CD4-positive, CD25-positive, alpha-beta regulatory T cell (primary cell): ENCODE results near the gene DGKB. TPM values are rescaled to one million over a fixed set of nuclear protein-coding genes. Genes with fewer than 3 reads are reported as not detected.

Experiments
- ATAC-seq, 2 donors: fragments of 150-1000 bp; cut with Tn5 transposase; one replicate each; pipeline ENCODE4 v1.10.0; 2021; ENCODE audit warnings: low read depth in 2 of 2, moderate number of reproducible peaks in 2 of 2, moderate library complexity in 1 of 2
- DNase-seq, 3 donors: peaks; one replicate each; pipeline versions ENCODE4 v3.0.0 to v3.0.0-alpha.2; 2012 to 2022; ENCODE audit warnings: mixed read lengths in 1 of 3
- H3K27ac ChIP-seq: one replicate; pipeline ENCODE4 v1.7.0; 2013; ENCODE audit warnings: mild to moderate bottlenecking, low read length; ENCODE audit not compliant: insufficient read depth, poor library complexity, severe bottlenecking
- H3K27me3 ChIP-seq: one replicate; pipeline ENCODE4 v1.7.0; 2013; ENCODE audit warnings: low read length; ENCODE audit not compliant: control insufficient read depth, insufficient read depth
- H3K36me3 ChIP-seq: one replicate; pipeline ENCODE4 v1.7.0; 2013; ENCODE audit warnings: mild to moderate bottlenecking, low read length, moderate library complexity; ENCODE audit not compliant: control insufficient read depth, insufficient read depth
- H3K4me1 ChIP-seq: 2 replicates; pipeline ENCODE4 v1.7.0; 2013; ENCODE audit warnings: mild to moderate bottlenecking, low read length; ENCODE audit not compliant: insufficient read depth, control insufficient read depth, poor library complexity, severe bottlenecking
- H3K4me3 ChIP-seq: one replicate; pipeline ENCODE4 v1.7.0; 2013; ENCODE audit warnings: low read depth, mild to moderate bottlenecking, low read length, moderate library complexity
- H3K9me3 ChIP-seq, 2 experiments: 1 replicate in 1 of 2; 2 replicates in 1 of 2; pipeline ENCODE4 v1.7.0; 2013; ENCODE audit warnings: low read length in 2 of 2, mild to moderate bottlenecking in 1 of 2, moderate library complexity in 1 of 2; ENCODE audit not compliant: control insufficient read depth in 2 of 2
- H3K27ac Mint-ChIP-seq, 3 donors: one replicate each; pipeline ENCODE4 v1.8.0; 2020 to 2022; ENCODE audit warnings: mild to moderate bottlenecking in 3 of 3, mixed read lengths in 3 of 3, moderate library complexity in 2 of 3
- H3K27me3 Mint-ChIP-seq: one replicate; pipeline ENCODE4 v1.8.0; 2022; ENCODE audit warnings: mild to moderate bottlenecking, mixed read lengths
- H3K36me3 Mint-ChIP-seq: one replicate; pipeline ENCODE4 v1.8.0; 2020; ENCODE audit warnings: mixed read lengths
- H3K4me1 Mint-ChIP-seq, 4 donors: one replicate each; pipeline ENCODE4 v1.8.0; 2020 to 2022; ENCODE audit warnings: mixed read lengths in 4 of 4, mild to moderate bottlenecking in 1 of 4
- H3K4me3 Mint-ChIP-seq, 4 donors: one replicate each; pipeline ENCODE4 v1.8.0; 2020 to 2022; ENCODE audit warnings: mild to moderate bottlenecking in 4 of 4, mixed read lengths in 4 of 4, moderate library complexity in 3 of 4
- H3K9me3 Mint-ChIP-seq, 7 donors: one replicate each; pipeline ENCODE4 v1.8.0; 2020 to 2022; ENCODE audit warnings: mixed read lengths in 7 of 7, mild to moderate bottlenecking in 3 of 7, moderate library complexity in 2 of 7
- polyA plus RNA-seq, 4 donors: library from polyadenylated mRNA; unstranded; fragments of 300-500 nt; fragmentation: Illumina TruSeq; gene quantifications; one replicate each; pipeline ENCODE4 v1.2.3, GENCODE V29; 2021
- total RNA-seq: library from RNA; stranded (reverse); gene quantifications from one replicate; pipeline ENCODE4 v1.2.3, GENCODE V29; 2022

Gene DGKB
- total and polyA plus RNA-seq, 5 donors from 2014 or later = not detected

DNA sequence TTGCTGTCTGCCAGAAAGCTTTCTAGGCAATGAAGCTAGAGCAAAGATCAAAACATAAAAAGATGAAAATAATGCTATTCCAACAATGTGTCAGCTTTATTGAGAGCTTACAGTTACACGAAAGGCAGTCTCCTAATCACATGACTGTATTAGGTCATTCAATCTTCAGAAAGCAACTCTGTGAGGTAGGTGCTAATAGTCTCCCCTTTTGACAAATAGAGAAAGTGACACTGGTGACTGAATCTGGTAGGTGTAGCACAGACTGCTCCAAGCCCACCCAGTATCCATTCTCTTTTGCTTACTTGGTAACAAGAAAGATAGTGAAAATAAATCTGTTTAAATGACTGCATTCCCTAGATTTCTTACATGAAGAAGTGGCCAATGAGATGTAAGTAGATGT lies 58.8 kb downstream of the DGKB start:
- Histone ChIP-seq H3K4me3 (no peak overlapping the region), H3K36me3 (no peaks in the 10 kb centered on the region), H3K27me3 (no peaks in the 10 kb centered on the region), H3K9me3 (peaks cover 0 to 3% of the 10 kb centered on the region in 2 experiments), H3K4me1 (no peaks in the 10 kb centered on the region), H3K27ac (no peak overlapping the region)
- Mint-ChIP-seq H3K4me3 (no peak overlapping the region), H3K9me3 (peaks cover 0 to 13% (median 2%) of the 10 kb centered on the region in 7 donors), H3K36me3 (no peaks in the 10 kb centered on the region), H3K4me1 (no peaks in the 10 kb centered on the region), H3K27ac (no peak overlapping the region), H3K27me3 (no peaks in the 10 kb centered on the region)
- DNase-seq = no peak
- ATAC-seq = no peak

DNA sequence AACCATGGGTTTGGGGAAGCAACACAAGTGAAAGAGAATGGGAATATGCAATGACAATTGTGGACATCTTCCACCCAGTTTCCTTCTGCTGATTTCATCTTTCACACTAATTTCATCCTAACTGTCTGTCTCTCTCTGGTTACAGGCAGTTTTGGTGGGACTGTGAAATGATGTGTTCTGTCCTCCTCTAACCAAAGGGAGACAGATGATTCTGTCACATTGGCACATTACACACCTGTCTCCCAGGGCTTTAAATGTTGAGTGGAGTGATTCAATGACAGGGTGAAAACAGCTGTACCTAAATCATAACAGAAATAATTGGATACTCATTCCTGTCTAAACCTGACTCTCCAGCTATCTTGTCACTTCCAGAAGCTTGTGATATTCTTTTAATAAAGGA lies 60.0 kb downstream of the DGKB start:
- H3K4me1 ChIP-seq = no peaks in the 10 kb centered on the region
- no peaks in the 10 kb centered on the region for H3K36me3 Mint-ChIP-seq
- no peaks in the 10 kb centered on the region for H3K4me1 Mint-ChIP-seq
- H3K27me3 Mint-ChIP-seq = no peaks in the 10 kb centered on the region
- ATAC-seq = no peak
- no peak overlapping the region for H3K4me3 Mint-ChIP-seq
- DNase-seq = no peak
- H3K27ac Mint-ChIP-seq = no peak overlapping the region
- peaks cover 0 to 13% (median 4%) of the 10 kb centered on the region in 7 donors for H3K9me3 Mint-ChIP-seq
- H3K36me3 ChIP-seq = no peaks in the 10 kb centered on the region
- no peak overlapping the region for H3K4me3 ChIP-seq
- H3K9me3 ChIP-seq = peaks cover 0 to 3% of the 10 kb centered on the region in 2 experiments
- H3K27me3 ChIP-seq = no peaks in the 10 kb centered on the region
- no peak overlapping the region for H3K27ac ChIP-seq

DNA sequence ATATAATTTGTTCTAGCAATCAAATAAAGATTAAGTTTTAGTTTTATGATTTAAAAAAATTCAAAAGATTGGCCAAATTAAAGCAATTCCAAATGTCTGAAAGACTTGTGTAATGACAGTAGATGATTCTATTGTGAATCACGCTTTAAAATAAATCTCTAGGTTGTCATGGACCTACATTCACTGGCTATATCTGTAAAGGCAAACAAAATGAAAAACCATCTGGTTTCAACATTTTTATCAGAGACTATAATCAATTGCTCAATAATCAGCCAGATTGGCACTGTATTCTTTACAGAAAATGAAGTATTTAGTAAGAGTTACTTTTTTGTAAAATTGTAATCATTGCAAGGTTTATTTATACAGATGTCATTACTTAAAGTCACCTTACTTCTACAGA lies 60.7 kb downstream of the DGKB start:
- DNase-seq = no peak
- no peaks in the 10 kb centered on the region for H3K4me1 ChIP-seq
- no peak for ATAC-seq
- Mint-ChIP-seq H3K4me1 (no peaks in the 10 kb centered on the region), H3K36me3 (no peaks in the 10 kb centered on the region), H3K9me3 (peaks cover 0 to 13% (median 3%) of the 10 kb centered on the region in 7 donors), H3K27me3 (no peaks in the 10 kb centered on the region), H3K4me3 (no peak overlapping the region), H3K27ac (no peak overlapping the region)
- H3K4me3 ChIP-seq = no peak overlapping the region
- H3K36me3 ChIP-seq = no peaks in the 10 kb centered on the region
- H3K27ac ChIP-seq = no peak overlapping the region
- H3K27me3 ChIP-seq = no peaks in the 10 kb centered on the region
- peaks cover 0 to 3% of the 10 kb centered on the region in 2 experiments for H3K9me3 ChIP-seq

DNA sequence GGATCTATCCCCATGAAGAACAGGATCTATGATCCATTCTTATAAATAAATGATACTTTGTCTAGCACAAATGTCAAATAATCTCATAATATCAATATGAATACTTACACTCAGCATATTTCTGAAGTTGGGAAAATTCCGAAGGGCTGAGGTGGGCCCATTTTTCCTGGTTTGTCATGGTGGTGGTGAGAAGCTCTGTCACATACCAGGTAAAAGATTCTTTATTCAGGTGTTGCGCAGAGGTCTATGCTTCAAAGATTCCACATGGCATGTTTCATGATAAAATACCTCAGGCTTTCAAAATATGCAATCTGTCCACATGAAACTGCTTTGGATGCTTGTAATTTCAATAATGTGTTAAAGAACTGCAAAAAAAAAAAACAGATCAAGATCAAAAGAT lies 61.5 kb downstream of the DGKB start:
- no peak overlapping the region for H3K4me3 Mint-ChIP-seq
- no peak for ATAC-seq
- Histone ChIP-seq H3K27me3 (no peaks in the 10 kb centered on the region), H3K27ac (no peak overlapping the region), H3K4me1 (no peaks in the 10 kb centered on the region), H3K4me3 (no peak overlapping the region), H3K36me3 (no peaks in the 10 kb centered on the region), H3K9me3 (no peaks in the 10 kb centered on the region)
- H3K36me3 Mint-ChIP-seq = no peaks in the 10 kb centered on the region
- no peaks in the 10 kb centered on the region for H3K27me3 Mint-ChIP-seq
- no peak for DNase-seq
- H3K4me1 Mint-ChIP-seq = no peaks in the 10 kb centered on the region
- H3K9me3 Mint-ChIP-seq = peaks cover 0 to 7% (median 3%) of the 10 kb centered on the region in 7 donors
- H3K27ac Mint-ChIP-seq = no peak overlapping the region

DNA sequence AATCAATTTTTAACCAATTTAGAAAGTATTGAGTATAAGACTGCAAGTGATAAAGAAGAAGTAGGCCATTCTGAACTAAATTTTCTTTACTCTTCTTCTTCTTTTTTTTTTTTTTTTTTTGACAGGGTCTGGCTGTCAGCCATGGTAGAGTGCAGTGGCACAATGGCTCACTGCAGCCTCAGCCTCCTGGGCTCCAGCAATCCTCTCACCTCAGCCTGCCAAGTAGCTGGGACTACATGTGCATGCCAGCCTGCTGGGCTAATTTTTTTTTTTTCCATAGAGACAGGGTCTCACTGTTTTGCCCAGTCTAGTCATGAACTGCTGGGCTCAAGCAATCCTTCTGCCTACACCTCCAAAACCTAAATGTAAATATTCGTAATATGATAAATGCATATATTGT lies 63.2 kb downstream of the DGKB start:
- H3K4me1 Mint-ChIP-seq = no peaks in the 10 kb centered on the region
- no peak for DNase-seq
- Histone ChIP-seq H3K27ac (no peak overlapping the region), H3K4me3 (no peak overlapping the region), H3K27me3 (no peaks in the 10 kb centered on the region), H3K9me3 (no peaks in the 10 kb centered on the region), H3K4me1 (no peaks in the 10 kb centered on the region), H3K36me3 (no peaks in the 10 kb centered on the region)
- H3K36me3 Mint-ChIP-seq = no peaks in the 10 kb centered on the region
- ATAC-seq = no peak
- peaks cover 0 to 7% (median 3%) of the 10 kb centered on the region in 7 donors for H3K9me3 Mint-ChIP-seq
- H3K27me3 Mint-ChIP-seq = no peaks in the 10 kb centered on the region
- no peak overlapping the region for H3K27ac Mint-ChIP-seq
- no peak overlapping the region for H3K4me3 Mint-ChIP-seq

DNA sequence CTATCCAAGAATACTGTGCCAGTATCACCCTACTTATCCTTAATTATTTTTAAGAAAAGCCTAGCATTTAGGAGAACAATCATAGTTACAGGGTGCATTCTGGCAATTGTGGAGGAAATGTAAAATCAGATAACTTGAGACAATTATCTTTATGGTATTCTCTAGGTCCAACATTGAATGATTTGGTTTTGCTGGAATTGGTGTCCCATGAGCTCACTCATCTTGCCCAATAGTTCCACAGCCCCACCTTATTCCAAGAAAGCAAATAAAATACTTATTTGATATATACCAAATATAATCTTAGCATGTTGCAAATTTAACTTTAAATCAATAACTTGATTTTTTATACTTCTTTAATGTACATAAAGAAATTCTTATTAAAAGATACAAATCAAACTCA lies 65.3 kb downstream of the DGKB start:
- no peak overlapping the region for H3K4me3 ChIP-seq
- DNase-seq = no peak
- Mint-ChIP-seq H3K4me3 (no peak overlapping the region), H3K4me1 (no peaks in the 10 kb centered on the region), H3K36me3 (no peaks in the 10 kb centered on the region), H3K27me3 (no peaks in the 10 kb centered on the region), H3K9me3 (peaks cover 0 to 8% (median 4%) of the 10 kb centered on the region in 7 donors), H3K27ac (no peak overlapping the region)
- H3K4me1 ChIP-seq = no peaks in the 10 kb centered on the region
- ATAC-seq = no peak
- H3K9me3 ChIP-seq = no peaks in the 10 kb centered on the region
- no peak overlapping the region for H3K27ac ChIP-seq
- no peaks in the 10 kb centered on the region for H3K27me3 ChIP-seq
- H3K36me3 ChIP-seq = no peaks in the 10 kb centered on the region

DNA sequence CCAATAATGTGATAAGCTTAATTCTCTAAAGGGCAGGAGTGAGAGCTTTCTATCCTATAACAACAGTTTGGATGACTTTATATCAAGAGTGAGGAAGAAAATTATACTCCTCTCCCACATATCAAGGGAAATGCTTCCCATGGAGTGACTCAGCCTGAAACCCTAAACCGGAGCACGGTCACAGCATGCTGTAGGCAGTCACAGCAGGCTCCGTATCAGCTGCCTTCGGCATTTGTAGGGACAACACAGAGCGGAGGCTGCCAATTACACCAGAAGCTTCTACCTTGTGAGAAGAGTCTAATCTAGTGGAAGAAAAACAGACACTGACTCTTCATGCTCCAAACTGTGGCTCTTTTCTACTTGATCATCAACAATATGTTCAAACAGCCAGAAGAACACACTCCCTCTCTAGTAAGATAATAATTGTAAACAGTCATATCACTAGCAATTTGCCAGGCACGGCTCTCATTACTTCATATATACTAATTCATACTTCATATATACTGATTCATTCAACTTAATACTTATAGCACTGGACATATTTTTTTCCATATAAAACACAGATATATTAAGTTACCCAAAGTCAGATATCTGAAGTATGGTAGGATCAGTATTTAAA lies 65.9 kb downstream of the DGKB start:
- no peak for ATAC-seq
- no peaks in the 10 kb centered on the region for H3K36me3 Mint-ChIP-seq
- H3K27ac Mint-ChIP-seq = no peak overlapping the region
- Histone ChIP-seq H3K27ac (no peak overlapping the region), H3K4me3 (no peak overlapping the region), H3K36me3 (no peaks in the 10 kb centered on the region), H3K4me1 (no peaks in the 10 kb centered on the region), H3K27me3 (no peaks in the 10 kb centered on the region), H3K9me3 (no peaks in the 10 kb centered on the region)
- peaks cover 0 to 6% (median 4%) of the 10 kb centered on the region in 7 donors for H3K9me3 Mint-ChIP-seq
- no peaks in the 10 kb centered on the region for H3K27me3 Mint-ChIP-seq
- no peaks in the 10 kb centered on the region for H3K4me1 Mint-ChIP-seq
- DNase-seq = no peak
- H3K4me3 Mint-ChIP-seq = no peak overlapping the region

DNA sequence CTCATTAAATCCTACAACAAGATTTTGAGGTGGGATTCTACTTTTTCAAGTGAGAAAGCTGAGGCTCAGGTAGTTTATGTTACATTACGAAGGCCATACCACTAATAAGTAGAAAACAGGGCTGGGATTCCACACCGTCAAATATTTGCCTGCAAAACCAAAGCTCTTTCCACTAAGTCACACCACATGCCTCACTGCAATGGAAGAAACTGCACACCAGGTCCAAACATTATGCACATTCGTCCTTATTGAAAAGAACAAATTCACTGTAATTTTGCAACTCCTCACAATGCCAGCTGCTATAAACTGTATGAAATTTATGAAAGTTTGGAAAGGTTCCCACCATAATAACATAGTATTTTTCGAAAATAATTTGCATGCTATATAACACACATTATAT lies 66.5 kb downstream of the DGKB start:
- no peaks in the 10 kb centered on the region for H3K36me3 Mint-ChIP-seq
- peaks cover 0 to 6% (median 4%) of the 10 kb centered on the region in 7 donors for H3K9me3 Mint-ChIP-seq
- Histone ChIP-seq H3K4me1 (no peaks in the 10 kb centered on the region), H3K27ac (no peak overlapping the region), H3K36me3 (no peaks in the 10 kb centered on the region), H3K9me3 (no peaks in the 10 kb centered on the region), H3K27me3 (no peaks in the 10 kb centered on the region), H3K4me3 (no peak overlapping the region)
- no peaks in the 10 kb centered on the region for H3K27me3 Mint-ChIP-seq
- H3K4me3 Mint-ChIP-seq = no peak overlapping the region
- ATAC-seq = no peak
- DNase-seq = no peak
- H3K4me1 Mint-ChIP-seq = no peaks in the 10 kb centered on the region
- no peak overlapping the region for H3K27ac Mint-ChIP-seq
